H1 (cell line): ENCODE results near the gene HSCB. TPM values are rescaled to one million over a fixed set of nuclear protein-coding genes. Genes with fewer than 3 reads are reported as not detected.

Source experiments
- CTCF ChIA-PET: fragments of 300-600 bp; sonication (Branson Sonifier 250); formaldehyde crosslinking; loops from one replicate; lab custom pipeline; 2021; ENCODE audit not compliant: partially characterized antibody; lab: Charles Lee
- POLR2A ChIA-PET: fragments of 300-600 bp; sonication (Branson Sonifier 250); formaldehyde crosslinking; loops from one replicate; lab custom pipeline; 2021; ENCODE audit warnings: inconsistent platforms; ENCODE audit not compliant: partially characterized antibody; lab: Charles Lee
- DNase-seq, 2 experiments: peaks; one replicate each; pipeline versions ENCODE4 v3.0.0 to v3.0.0-alpha.2; 2010 to 2022; ENCODE audit warnings: low spot score in 2 of 2, low read depth in 1 of 2, mixed read lengths in 1 of 2
- FAIRE-seq: peaks from 2 replicates; lab custom pipeline; 2011; peaks lifted over from hg19 to GRCh38; lab: Jason Lieb, UNC
- H2AFZ ChIP-seq: 2 replicates; pipeline ENCODE4 v1.8.1; 2012; ENCODE audit warnings: low read length, inconsistent platforms
- H2AK5ac ChIP-seq: 2 replicates; pipeline ENCODE4 v1.6.1; 2013; ENCODE audit warnings: low read depth, low read length
- H2BK120ac ChIP-seq: replicated peaks from 2 replicates; pipeline ENCODE3; 2013; ENCODE audit warnings: low read depth, low read length, inconsistent platforms
- H2BK12ac ChIP-seq: 2 replicates; pipeline ENCODE4 v1.6.1; 2013; ENCODE audit warnings: low read depth, low read length
- H2BK15ac ChIP-seq: 2 replicates; pipeline ENCODE4 v1.6.1; 2013; ENCODE audit warnings: low read length
- H2BK20ac ChIP-seq: 2 replicates; pipeline ENCODE4 v1.6.1; 2013; ENCODE audit warnings: low read length
- H2BK5ac ChIP-seq: 2 replicates; pipeline ENCODE4 v1.6.1; 2013; ENCODE audit warnings: low read depth, low read length
- H3K14ac ChIP-seq: 2 replicates; pipeline ENCODE4 v1.6.1; 2013; ENCODE audit warnings: inconsistent platforms; ENCODE audit not compliant: insufficient read length
- H3K18ac ChIP-seq: 2 replicates; pipeline ENCODE4 v1.6.1; 2013; ENCODE audit warnings: low read length; ENCODE audit errors: extremely low read depth
- H3K23ac ChIP-seq: 2 replicates; pipeline ENCODE4 v1.6.1; 2013; ENCODE audit warnings: inconsistent platforms; ENCODE audit not compliant: insufficient read length
- H3K23me2 ChIP-seq: 2 replicates; pipeline ENCODE4 v1.6.1; 2013; ENCODE audit warnings: low read depth, low read length
- H3K27ac ChIP-seq: 2 replicates; pipeline ENCODE4 v1.6.1; 2011; ENCODE audit warnings: low read depth, low read length, inconsistent platforms
- H3K27me3 ChIP-seq, 4 experiments: replicated peaks in 1 of 4; 1 replicate in 1 of 4; 2 replicates in 3 of 4; pipeline versions ENCODE4 v1.6.1 to v1.8.1; 2011 to 2013; ENCODE audit warnings: low read length in 3 of 4, mild to moderate bottlenecking in 3 of 4, inconsistent platforms in 2 of 4, mixed read lengths in 2 of 4, moderate library complexity in 1 of 4; ENCODE audit not compliant: control insufficient read depth in 3 of 4, insufficient read depth in 3 of 4; ENCODE audit errors: extremely low read depth in 1 of 4
- H3K36me3 ChIP-seq, 4 experiments: 2 replicates each; pipeline versions ENCODE4 v1.6.1 to v1.8.1; 2011 to 2013; ENCODE audit warnings: mild to moderate bottlenecking in 4 of 4, low read length in 3 of 4, moderate library complexity in 2 of 4, control low read depth in 1 of 4, inconsistent platforms in 1 of 4; ENCODE audit not compliant: insufficient read depth in 4 of 4, control insufficient read depth in 2 of 4
- H3K4ac ChIP-seq: replicated peaks from 2 replicates; pipeline ENCODE3; 2013; ENCODE audit warnings: low read length, low read depth, mixed read lengths, inconsistent platforms; ENCODE audit not compliant: insufficient read length
- H3K4me1 ChIP-seq, 4 experiments: replicated peaks in 1 of 4; 1 replicate in 1 of 4; 2 replicates in 3 of 4; pipeline versions ENCODE4 v1.6.1 to v1.8.1; 2011 to 2013; ENCODE audit warnings: low read length in 3 of 4, inconsistent platforms in 2 of 4, mixed read lengths in 1 of 4; ENCODE audit not compliant: insufficient read depth in 4 of 4, control insufficient read depth in 3 of 4
- H3K4me2 ChIP-seq, 2 experiments: 2 replicates each; pipeline versions ENCODE4 v1.6.1 to v1.8.1; 2011 to 2013; ENCODE audit warnings: low read depth in 2 of 2, low read length in 2 of 2, control low read depth in 1 of 2, inconsistent platforms in 1 of 2, mild to moderate bottlenecking in 1 of 2; ENCODE audit not compliant: insufficient read depth in 1 of 2
- H3K4me3 ChIP-seq, 4 experiments: fragments of 200-600, 300-600 bp in 1 of 4; sonication (generic), shearing (Covaris generic), sonication (Bioruptor Twin) in 1 of 4; 2 replicates each; pipeline versions ENCODE4 v1.5.1 to v1.8.1; 2011 to 2016; ENCODE audit warnings: low read length in 4 of 4, low read depth in 3 of 4, control low read depth in 2 of 4, inconsistent platforms in 2 of 4, mild to moderate bottlenecking in 2 of 4, mixed read lengths in 1 of 4, moderate library complexity in 1 of 4; ENCODE audit not compliant: insufficient read depth in 2 of 4; ENCODE audit errors: extremely low read depth in 1 of 4
- H3K56ac ChIP-seq: replicated peaks from 2 replicates; pipeline ENCODE3; 2013; ENCODE audit warnings: low read depth, mild to moderate bottlenecking, mixed read lengths, low read length, inconsistent platforms; ENCODE audit not compliant: insufficient read length
- H3K79me1 ChIP-seq: 2 replicates; pipeline ENCODE4 v1.6.1; 2013; ENCODE audit warnings: low read depth, low read length, control low read depth
- H3K79me2 ChIP-seq, 2 experiments: 2 replicates each; pipeline versions ENCODE4 v1.6.1 to v1.8.1; 2012 to 2013; ENCODE audit warnings: low read length in 2 of 2, mild to moderate bottlenecking in 2 of 2, inconsistent platforms in 1 of 2; ENCODE audit not compliant: insufficient read depth in 2 of 2, control insufficient read depth in 1 of 2
- H3K9ac ChIP-seq, 4 experiments: replicated peaks in 1 of 4; 1 replicate in 1 of 4; 2 replicates in 3 of 4; pipeline versions ENCODE4 v1.6.1 to v1.8.1; 2011 to 2013; ENCODE audit warnings: low read depth in 3 of 4, low read length in 3 of 4, control low read depth in 2 of 4, mild to moderate bottlenecking in 2 of 4, moderate library complexity in 2 of 4, inconsistent platforms in 1 of 4; ENCODE audit errors: extremely low read depth in 1 of 4
- H3K9me3 ChIP-seq, 2 experiments: 2 replicates each; pipeline versions ENCODE4 v1.6.1 to v1.8.1; 2012 to 2013; ENCODE audit warnings: mild to moderate bottlenecking in 2 of 2, moderate library complexity in 2 of 2, control low read depth in 1 of 2, inconsistent platforms in 1 of 2, low read depth in 1 of 2, low read length in 1 of 2, mixed read lengths in 1 of 2; ENCODE audit not compliant: insufficient read depth in 2 of 2
- H4K20me1 ChIP-seq, 2 experiments: replicated peaks in 1 of 2; 2 replicates each; pipeline versions ENCODE3 to v1.8.1; 2011 to 2013; ENCODE audit warnings: inconsistent platforms in 2 of 2, low read length in 2 of 2, mild to moderate bottlenecking in 1 of 2; ENCODE audit not compliant: insufficient read depth in 2 of 2, control insufficient read depth in 1 of 2
- H4K5ac ChIP-seq: 2 replicates; pipeline ENCODE4 v1.6.1; 2013; ENCODE audit warnings: low read length, low read depth, mixed read lengths, inconsistent platforms; ENCODE audit not compliant: insufficient read length
- H4K8ac ChIP-seq: 2 replicates; pipeline ENCODE4 v1.8.0; 2013; ENCODE audit warnings: mild to moderate bottlenecking, moderate library complexity, low read length, inconsistent platforms; ENCODE audit not compliant: insufficient read depth; ENCODE audit errors: extremely low read depth
- H4K91ac ChIP-seq: replicated peaks from 2 replicates; pipeline ENCODE3; 2013; ENCODE audit warnings: low read length, mixed read lengths, inconsistent platforms; ENCODE audit not compliant: insufficient read length
- BCL11A ChIP-seq, 2 experiments: IDR thresholded peaks; one replicate each; pipeline ENCODE4 v1.6.1; 2011; ENCODE audit warnings: low read depth in 2 of 2, low read length in 2 of 2, mild to moderate bottlenecking in 2 of 2
- CHD1 ChIP-seq: IDR thresholded peaks from 2 replicates; pipeline ENCODE4 v1.6.1; 2012; ENCODE audit warnings: low read depth, low read length, improper control_type of control experiment
- CTBP2 ChIP-seq: IDR thresholded peaks from 2 replicates; pipeline ENCODE4 v1.7.0; 2011; ENCODE audit warnings: borderline replicate concordance, mild to moderate bottlenecking, moderate library complexity, mixed read lengths, low read length; ENCODE audit not compliant: insufficient read depth, insufficient read length
- SP4 ChIP-seq: IDR thresholded peaks from 2 replicates; pipeline ENCODE4 v1.6.1; 2012; ENCODE audit warnings: low read length, inconsistent platforms
- WGBS, 2 experiments: shearing (Covaris generic) in 1 of 2; methylation state at CpG; one replicate each; pipeline versions ENCODE4 v1.1.6 to v1.1.7; 2013 to 2015; ENCODE audit warnings: low lambda C conversion rate in 2 of 2, mixed read lengths in 2 of 2, inconsistent platforms in 1 of 2, low coverage in 1 of 2, missing lambda C conversion rate in 1 of 2; ENCODE audit not compliant: insufficient replicate concordance in 2 of 2, insufficient coverage in 1 of 2, insufficient read length in 1 of 2; ENCODE audit errors: extremely low coverage in 1 of 2, missing lambda C conversion rate in 1 of 2; 5-methylcytosine and 5-hydroxymethylcytosine counted together
- polyA plus RNA-seq, 7 experiments: library from polyadenylated mRNA; depleted of rRNA in 3 of 7; stranded (reverse) in 5 of 7; unstranded in 2 of 7; fragments of >200 nt in 5 of 7; fragments of 200-250 nt in 2 of 7; gene quantifications; 1 replicate in 5 of 7; 2 replicates in 1 of 7; 4 replicates in 1 of 7; pipeline versions ENCODE4 v1.2.1 to v1.2.3, GENCODE V29; 2011 to 2013; ENCODE audit warnings: missing spikeins in 2 of 7, mixed read lengths in 2 of 7
- total RNA-seq: library from RNA; stranded (reverse); fragmentation: NEBNext Ultra II Directional; extraction: Animal tissue kit (Norgen Biotek cat#: 25700); gene quantifications from 2 replicates; pipeline ENCODE4 v1.2.1, GENCODE V29; 2021

Gene HSCB
- total and polyA plus RNA-seq, 2 of the 8 experiments (the other 6 are each of a cell fraction or from before 2014, with no cell fraction given): 14.7 to 16.6 TPM

- Histone ChIP-seq H3K14ac (no peak overlapping the region), H3K4ac (peak overlapping the region; percentile 44), H3K4me3 (no peak overlapping the region), H2BK15ac (peak overlapping the region; percentile 12; the same call in 1 of the 2 replicates), H3K27me3 (no peaks in the 10 kb centered on the region), H3K27ac (no peak overlapping the region), H2BK5ac (no peak overlapping the region), H2AK5ac (no peak overlapping the region), H4K5ac (no peak overlapping the region), H2AFZ (no peak overlapping the region), H3K18ac (no peak overlapping the region), H2BK120ac (no peak overlapping the region), H3K23ac (no peak overlapping the region), H3K4me1 (peaks cover 2 to 11% (median 10%) of the 10 kb centered on the region in 4 experiments; a peak in 6 of 7 replicates), H4K91ac (no peak overlapping the region), H3K36me3 (peaks cover 2 to 15% (median 10%) of the 10 kb centered on the region in 4 experiments; a peak in 5 of 8 replicates), H3K4me2 (no peak overlapping the region), H3K79me2 (peaks cover 0 to 73% of the 10 kb centered on the region in 2 experiments; a peak in 3 of 4 replicates), H3K9ac (no peak overlapping the region), H4K8ac (no peak overlapping the region), H2BK12ac (no peak overlapping the region), H2BK20ac (0 out of 2 replicates have a peak overlapping the region, but pooled peaks have one; percentile 24), H3K56ac (no peak overlapping the region), H4K20me1 (peaks cover 0 to 2% of the 10 kb centered on the region in 2 experiments), H3K9me3 (no peaks in the 10 kb centered on the region), H3K79me1 (peaks cover 8% of the 10 kb centered on the region; the same call in 1 of the 2 replicates), H3K23me2 (peaks cover 2% of the 10 kb centered on the region; the same call in 1 of the 2 replicates)
- ChIA-PET POLR2A (interaction anchor here (0.6 to 2.2 kb wide), 5 partner anchors 8 to 48 kb away, joined by 3 to 5 read pairs (median 4); partner anchors contain the start of gene CCDC117), CTCF (interaction anchor here (0.9 to 1.2 kb wide), 2 partner anchors 35 to 91 kb away, joined by 3 read pairs; partner anchors contain the start of gene CCDC117)
- DNase-seq: no peak
- WGBS, 2 experiments: 96% methylated on average over 3 of the region's 3 CpGs; no CpG with 5 or more reads in 1 of the 2 experiments
- TF ChIP-seq CTBP2: no peak
- no peak for TF ChIP-seq SP4
- TF ChIP-seq BCL11A (IDR thresholded peaks at IDR 0.05; ENCODE audit: low read depth in 2 of 2, low read length in 2 of 2): no peak
- no peak for TF ChIP-seq CHD1
- FAIRE-seq: no peak
Measured at GRCh38 chr22:28737701-28738100, 4.1 kb upstream of the HSCB start.
